Loucy (cell line): Measurements from ENCODE around the gene TRPT1.

Experiments
- H2AFZ ChIP-seq: fragments of 200-600 bp; sonication (generic); 2 replicates; pipeline ENCODE4 v1.6.0; 2016; ENCODE audit warnings: antibody characterized with exemption, mild to moderate bottlenecking, low read length, moderate library complexity
- H3F3A ChIP-seq: fragments of 200-600 bp; 2 replicates; pipeline ENCODE4 v1.6.0; 2016; ENCODE audit warnings: antibody characterized with exemption, low read depth, mild to moderate bottlenecking
- H3K27me3 ChIP-seq: fragments of 200-600 bp; sonication (generic); 2 replicates; pipeline ENCODE4 v1.6.1; 2014; ENCODE audit warnings: low read length, mild to moderate bottlenecking; ENCODE audit not compliant: insufficient read depth, poor library complexity, severe bottlenecking
- H3K36me3 ChIP-seq: fragments of 200-600 bp; sonication (generic); 2 replicates; pipeline ENCODE4 v1.6.1; 2016; ENCODE audit warnings: low read length; ENCODE audit not compliant: insufficient read depth
- H3K4me1 ChIP-seq: fragments of 200-600 bp; sonication (generic); 2 replicates; pipeline ENCODE4 v1.5.1; 2014; ENCODE audit warnings: low read length, mild to moderate bottlenecking; ENCODE audit not compliant: insufficient read depth, poor library complexity, severe bottlenecking
- H3K4me2 ChIP-seq: fragments of 200-600 bp; sonication (generic); 2 replicates; pipeline ENCODE4 v1.6.0; 2014; ENCODE audit warnings: antibody characterized with exemption, low read length, low read depth, mild to moderate bottlenecking; ENCODE audit not compliant: poor library complexity, severe bottlenecking
- H3K4me3 ChIP-seq: fragments of 200-600 bp; sonication (generic); 2 replicates; pipeline ENCODE4 v1.5.1; 2014; ENCODE audit warnings: low read length, mild to moderate bottlenecking, mixed read lengths; ENCODE audit not compliant: poor library complexity, severe bottlenecking
- H3K79me2 ChIP-seq: fragments of 200-600 bp; sonication (generic); 2 replicates; pipeline ENCODE4 v1.6.1; 2014; ENCODE audit warnings: low read length; ENCODE audit not compliant: insufficient read depth
- H3K9ac ChIP-seq: fragments of 200-600 bp; sonication (generic); 2 replicates; pipeline ENCODE4 v1.6.0; 2014; ENCODE audit warnings: mild to moderate bottlenecking, low read depth, low read length, moderate library complexity; ENCODE audit not compliant: poor library complexity, severe bottlenecking
- H3K9me2 ChIP-seq: fragments of 200-600 bp; sonication (generic); replicated peaks from 2 replicates; pipeline ENCODE4 v1.6.1; 2016; ENCODE audit warnings: low read depth, low read length, mixed read lengths
- H3K9me3 ChIP-seq: fragments of 200-600 bp; sonication (generic); 2 replicates; pipeline ENCODE4 v1.6.1; 2014; ENCODE audit warnings: mild to moderate bottlenecking, antibody characterized with exemption, low read length, low read depth; ENCODE audit not compliant: insufficient read depth
- H4K20me1 ChIP-seq: fragments of 200-600 bp; sonication (generic); 2 replicates; pipeline ENCODE4 v1.6.0; 2014; ENCODE audit warnings: antibody characterized with exemption, low read length, mild to moderate bottlenecking; ENCODE audit not compliant: insufficient read depth, poor library complexity, severe bottlenecking
- CTCF ChIP-seq: fragments of 200-600 bp; sonication (generic); conservative IDR thresholded peaks from 2 replicates; pipeline ENCODE4 v1.5.1; 2014; ENCODE audit warnings: mild to moderate bottlenecking, antibody characterized with exemption, low read length
- EZH2phosphoT487 ChIP-seq: fragments of 200-600 bp; IDR thresholded peaks from 2 replicates; pipeline ENCODE4 v1.6.1; 2018; ENCODE audit warnings: antibody characterized with exemption, mild to moderate bottlenecking, moderate library complexity, borderline replicate concordance

The TRPT1 gene

GRCh38 chr11:64203421-64204079 is 22.4 kb downstream of the TRPT1 start:
- H3K27me3 ChIP-seq: no peaks in the 10 kb centered on the region
- no peak overlapping the region for H3K4me2 ChIP-seq
- peaks cover 18% of the 10 kb centered on the region for H3K4me1 ChIP-seq
- H3K4me3 ChIP-seq: no peak overlapping the region
- peaks cover 51% of the 10 kb centered on the region; the same call in 1 of the 2 replicates for H3K36me3 ChIP-seq
- no peak overlapping the region for H2AFZ ChIP-seq
- H3K9me2 ChIP-seq: no peaks in the 10 kb centered on the region
- H3F3A ChIP-seq: peaks cover 6% of the 10 kb centered on the region; the same call in 1 of the 2 replicates
- no peak overlapping the region for H3K9ac ChIP-seq
- TF ChIP-seq EZH2phosphoT487 (no peak), CTCF (no peak)
- H4K20me1 ChIP-seq: peaks cover 17% of the 10 kb centered on the region
- no peaks in the 10 kb centered on the region for H3K9me3 ChIP-seq
- H3K79me2 ChIP-seq: peaks cover 34% of the 10 kb centered on the region

- no peak overlapping the region for H2AFZ ChIP-seq
- TF ChIP-seq CTCF (no peak), EZH2phosphoT487 (no peak)
- H4K20me1 ChIP-seq: peaks cover 14% of the 10 kb centered on the region
- peaks cover 31% of the 10 kb centered on the region for H3K79me2 ChIP-seq
- H3F3A ChIP-seq: peaks cover 6% of the 10 kb centered on the region; the same call in 1 of the 2 replicates
- H3K9ac ChIP-seq: no peak overlapping the region
- H3K27me3 ChIP-seq: no peaks in the 10 kb centered on the region
- H3K9me3 ChIP-seq: no peaks in the 10 kb centered on the region
- H3K4me3 ChIP-seq: no peak overlapping the region
- H3K4me1 ChIP-seq: peaks cover 13% of the 10 kb centered on the region
- H3K36me3 ChIP-seq: peaks cover 57% of the 10 kb centered on the region; the same call in 1 of the 2 replicates
- H3K9me2 ChIP-seq: no peaks in the 10 kb centered on the region
- no peak overlapping the region for H3K4me2 ChIP-seq
Measured at GRCh38 chr11:64202992-64203391, 23.0 kb downstream of the TRPT1 start.

- H3K36me3 ChIP-seq: peaks cover 71% of the 10 kb centered on the region; the same call in 1 of the 2 replicates
Measured at GRCh38 chr11:64201543-64201942, 24.4 kb downstream of the TRPT1 start.

More at GRCh38 chr11:64201543-64201942, 24.4 kb downstream of the TRPT1 start:
- peaks cover 13% of the 10 kb centered on the region for H3K4me1 ChIP-seq
- peaks cover 6% of the 10 kb centered on the region; the same call in 1 of the 2 replicates for H3F3A ChIP-seq
- H3K79me2 ChIP-seq: peaks cover 27% of the 10 kb centered on the region; the same call in 1 of the 2 replicates
- peaks cover 13% of the 10 kb centered on the region for H4K20me1 ChIP-seq
- H3K4me2 ChIP-seq: no peak overlapping the region
- H3K27me3 ChIP-seq: no peaks in the 10 kb centered on the region
- no peak overlapping the region for H3K9ac ChIP-seq
- TF ChIP-seq CTCF (no peak), EZH2phosphoT487 (no peak)
- no peaks in the 10 kb centered on the region for H3K9me3 ChIP-seq
- H3K9me2 ChIP-seq: no peaks in the 10 kb centered on the region
- H2AFZ ChIP-seq: no peak overlapping the region
- no peak overlapping the region for H3K4me3 ChIP-seq
